CD4-positive, alpha-beta T cell treated with Interleukin-17A for 4 hours (primary cell): Measurements from ENCODE around the gene MED13.

ENCODE experiments used
- DNase-seq: peaks from one replicate; pipeline ENCODE4 v3.0.0-alpha.2; 2020; ENCODE audit warnings: mixed read lengths

The MED13 gene, protein sequence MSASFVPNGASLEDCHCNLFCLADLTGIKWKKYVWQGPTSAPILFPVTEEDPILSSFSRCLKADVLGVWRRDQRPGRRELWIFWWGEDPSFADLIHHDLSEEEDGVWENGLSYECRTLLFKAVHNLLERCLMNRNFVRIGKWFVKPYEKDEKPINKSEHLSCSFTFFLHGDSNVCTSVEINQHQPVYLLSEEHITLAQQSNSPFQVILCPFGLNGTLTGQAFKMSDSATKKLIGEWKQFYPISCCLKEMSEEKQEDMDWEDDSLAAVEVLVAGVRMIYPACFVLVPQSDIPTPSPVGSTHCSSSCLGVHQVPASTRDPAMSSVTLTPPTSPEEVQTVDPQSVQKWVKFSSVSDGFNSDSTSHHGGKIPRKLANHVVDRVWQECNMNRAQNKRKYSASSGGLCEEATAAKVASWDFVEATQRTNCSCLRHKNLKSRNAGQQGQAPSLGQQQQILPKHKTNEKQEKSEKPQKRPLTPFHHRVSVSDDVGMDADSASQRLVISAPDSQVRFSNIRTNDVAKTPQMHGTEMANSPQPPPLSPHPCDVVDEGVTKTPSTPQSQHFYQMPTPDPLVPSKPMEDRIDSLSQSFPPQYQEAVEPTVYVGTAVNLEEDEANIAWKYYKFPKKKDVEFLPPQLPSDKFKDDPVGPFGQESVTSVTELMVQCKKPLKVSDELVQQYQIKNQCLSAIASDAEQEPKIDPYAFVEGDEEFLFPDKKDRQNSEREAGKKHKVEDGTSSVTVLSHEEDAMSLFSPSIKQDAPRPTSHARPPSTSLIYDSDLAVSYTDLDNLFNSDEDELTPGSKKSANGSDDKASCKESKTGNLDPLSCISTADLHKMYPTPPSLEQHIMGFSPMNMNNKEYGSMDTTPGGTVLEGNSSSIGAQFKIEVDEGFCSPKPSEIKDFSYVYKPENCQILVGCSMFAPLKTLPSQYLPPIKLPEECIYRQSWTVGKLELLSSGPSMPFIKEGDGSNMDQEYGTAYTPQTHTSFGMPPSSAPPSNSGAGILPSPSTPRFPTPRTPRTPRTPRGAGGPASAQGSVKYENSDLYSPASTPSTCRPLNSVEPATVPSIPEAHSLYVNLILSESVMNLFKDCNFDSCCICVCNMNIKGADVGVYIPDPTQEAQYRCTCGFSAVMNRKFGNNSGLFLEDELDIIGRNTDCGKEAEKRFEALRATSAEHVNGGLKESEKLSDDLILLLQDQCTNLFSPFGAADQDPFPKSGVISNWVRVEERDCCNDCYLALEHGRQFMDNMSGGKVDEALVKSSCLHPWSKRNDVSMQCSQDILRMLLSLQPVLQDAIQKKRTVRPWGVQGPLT (N-terminal part only)

DNA sequence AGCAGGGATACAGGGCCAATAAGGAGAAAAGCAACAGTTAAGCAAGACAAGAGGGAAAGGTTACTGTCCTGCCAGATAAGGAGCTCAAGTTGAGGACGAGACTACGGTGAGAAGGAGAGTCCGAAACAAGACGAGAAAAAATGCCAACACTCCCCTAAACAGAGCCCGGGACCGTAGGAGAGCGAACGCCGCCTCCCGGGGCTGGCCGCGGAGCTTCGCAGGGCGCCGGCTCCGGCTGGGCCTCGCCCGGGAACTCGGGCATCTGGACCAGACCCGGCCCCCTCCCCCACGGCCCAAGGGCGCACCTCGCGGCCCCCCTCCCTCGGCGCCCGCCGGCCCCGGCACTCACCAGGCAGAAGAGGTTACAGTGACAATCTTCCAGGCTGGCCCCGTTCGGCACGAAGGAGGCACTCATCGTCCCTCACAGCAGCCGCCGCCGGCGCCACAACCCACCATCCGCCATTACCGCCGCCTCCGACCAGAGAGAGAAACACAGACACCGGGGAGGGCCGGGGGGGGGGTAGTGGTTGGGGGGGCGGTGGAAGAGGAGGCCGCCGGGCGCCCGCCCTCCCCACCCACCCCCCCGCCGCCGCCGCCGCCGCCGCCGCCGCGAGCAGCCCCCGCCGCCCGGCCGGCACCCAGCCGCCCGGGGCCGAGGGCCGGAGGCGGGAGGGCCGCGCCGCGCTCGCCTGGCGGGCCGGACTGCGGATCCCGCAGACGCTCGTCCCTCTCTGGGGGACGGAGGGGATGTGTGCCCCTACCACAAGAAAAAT is at the start of gene MED13:
TSS of gene MED13 (minus strand) at position 488 of the 773 bp plus-strand sequence. CDS start at position 415, 73 bp downstream.
- peak; percentile 72 for DNase-seq

DNA sequence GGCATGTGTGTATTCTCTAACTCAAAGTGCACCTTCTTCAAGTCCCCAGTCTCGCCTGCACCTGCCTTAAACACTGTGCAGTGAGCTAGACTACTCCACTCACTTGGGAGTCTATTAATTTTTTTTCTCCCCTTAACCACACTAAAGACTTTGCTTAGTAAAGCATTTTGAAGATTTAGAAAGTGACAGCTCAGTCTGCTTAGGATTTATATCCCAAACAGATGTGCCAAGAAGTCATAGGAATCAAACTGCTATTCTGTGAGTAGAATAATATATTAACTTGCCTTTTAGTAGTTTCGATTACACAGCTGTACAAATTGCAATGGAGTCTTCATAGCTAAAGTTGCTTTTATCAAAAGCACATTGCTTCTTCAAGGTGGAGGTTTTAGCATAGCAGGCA is 47.2 kb upstream of the MED13 start:
- no peak for DNase-seq

DNA sequence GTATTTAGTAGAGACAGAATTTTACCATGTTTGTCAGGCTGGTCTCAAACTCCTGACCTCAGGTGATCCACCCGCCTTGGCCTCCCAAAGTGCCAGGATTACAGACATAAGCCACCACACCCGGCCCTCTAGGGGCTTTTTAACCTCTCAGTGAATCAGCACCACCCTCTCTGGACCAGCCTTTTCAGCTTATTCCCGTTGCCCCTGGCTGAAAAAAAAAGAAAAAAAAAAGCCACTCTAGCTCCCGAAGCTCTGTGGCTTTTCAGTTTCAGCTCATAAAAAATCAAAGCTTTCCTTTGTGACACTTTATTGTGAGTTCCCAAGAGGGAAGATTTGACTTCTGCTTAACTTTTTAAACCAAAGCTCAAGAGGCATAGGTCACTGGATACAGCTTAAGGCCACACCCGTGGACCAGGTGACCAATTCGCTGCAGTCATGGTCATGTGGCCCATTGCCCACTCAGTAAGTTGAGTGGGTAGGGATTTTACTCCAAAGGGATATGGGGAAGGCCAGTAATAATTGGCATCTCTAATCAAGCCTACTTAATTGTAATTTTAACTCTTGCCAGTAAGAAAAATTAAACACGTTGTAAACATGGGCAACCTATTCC is 46.6 kb upstream of the MED13 start:
- no peak for DNase-seq

DNA sequence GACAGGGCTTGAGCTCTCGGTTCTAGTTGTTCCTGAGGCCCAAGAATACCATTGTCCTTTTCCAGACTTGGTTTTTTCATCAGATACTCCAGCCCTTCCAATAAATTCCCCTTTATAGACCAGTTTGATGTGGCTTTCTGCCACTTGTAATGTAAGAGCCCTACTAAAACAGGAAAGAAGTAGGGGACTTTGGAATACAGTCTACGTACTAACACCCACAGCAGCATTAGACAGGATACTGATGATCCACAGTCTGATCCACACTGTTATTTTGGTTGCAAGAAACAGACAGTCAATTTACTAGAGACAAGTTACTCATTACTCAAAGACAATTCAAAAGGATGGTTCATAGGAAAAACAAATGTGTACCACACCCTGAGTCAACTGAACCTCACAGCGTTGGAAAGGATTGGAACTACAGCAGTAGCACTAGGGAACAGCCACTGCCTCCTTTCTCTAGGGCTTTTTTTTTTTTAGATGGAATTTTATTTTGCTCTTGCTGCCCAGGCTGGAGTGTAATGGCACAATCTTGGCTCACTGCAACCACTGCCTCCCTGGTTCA is 45.9 kb upstream of the MED13 start:
- no peak for DNase-seq

DNA sequence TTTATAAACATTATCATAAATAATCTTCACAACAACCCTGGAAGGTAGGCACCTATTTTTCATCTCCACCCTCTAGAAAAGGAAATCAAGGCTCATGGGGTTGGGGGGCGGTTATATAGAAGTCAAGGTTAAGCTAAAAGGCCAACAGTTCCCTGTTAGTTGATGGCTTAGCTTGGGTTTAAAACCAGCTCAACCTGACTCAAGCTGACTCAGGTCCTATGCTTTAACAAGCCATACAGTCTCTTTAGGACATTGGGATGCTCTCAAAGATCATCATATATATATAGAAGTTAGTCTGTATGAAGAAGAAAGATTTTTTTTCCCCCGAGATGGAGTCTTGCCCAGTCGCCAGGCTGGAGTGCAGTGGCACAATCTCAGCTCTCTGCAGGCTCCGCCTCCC is 44.8 kb upstream of the MED13 start:
- DNase-seq: no peak

DNA sequence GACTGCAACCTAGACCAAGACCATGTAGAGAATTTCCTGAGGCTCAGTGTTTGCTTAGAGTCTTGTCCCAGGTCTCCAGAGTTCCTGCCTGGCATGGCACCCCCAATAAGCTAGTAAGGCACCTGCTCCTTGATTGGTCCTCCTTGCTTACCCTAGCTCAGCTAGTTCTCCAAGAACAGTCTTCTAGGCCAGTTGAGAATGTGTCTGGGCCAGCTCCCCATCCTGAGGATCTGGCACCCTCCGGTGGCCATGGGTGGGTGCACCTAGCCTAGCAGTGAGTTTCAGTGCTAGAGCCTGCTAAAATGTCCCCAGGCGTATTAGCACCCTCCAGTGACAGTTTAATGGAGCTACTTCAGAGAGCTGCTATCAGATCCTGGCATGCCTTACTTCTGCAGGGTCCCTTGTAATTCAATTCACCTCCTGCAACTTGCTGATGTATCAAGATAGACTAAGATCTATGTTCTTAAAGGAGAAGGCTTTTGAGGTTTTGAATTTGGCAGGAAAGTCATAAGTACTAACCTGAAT is 44.4 kb upstream of the MED13 start:
- DNase-seq: peak; percentile 35

DNA sequence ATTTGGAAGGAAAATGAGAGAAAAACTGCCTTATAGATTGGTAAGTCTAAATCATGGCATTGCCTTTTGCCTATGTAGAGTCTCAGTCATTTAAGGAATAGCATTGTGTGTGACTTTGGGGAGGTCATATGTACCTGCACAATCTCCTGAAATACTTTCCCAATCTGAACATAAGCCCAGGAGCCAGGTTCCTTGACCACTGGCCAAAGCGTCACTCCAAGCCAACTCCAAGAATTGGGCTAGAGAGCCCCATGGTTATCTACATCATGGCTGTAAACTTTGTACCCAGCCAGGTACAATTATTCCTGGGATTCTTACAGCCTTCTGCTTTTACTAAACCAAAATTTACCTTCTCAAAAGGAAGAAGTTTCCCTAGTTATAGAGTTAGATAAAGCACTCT is 40.8 kb upstream of the MED13 start:
- no peak for DNase-seq

DNA sequence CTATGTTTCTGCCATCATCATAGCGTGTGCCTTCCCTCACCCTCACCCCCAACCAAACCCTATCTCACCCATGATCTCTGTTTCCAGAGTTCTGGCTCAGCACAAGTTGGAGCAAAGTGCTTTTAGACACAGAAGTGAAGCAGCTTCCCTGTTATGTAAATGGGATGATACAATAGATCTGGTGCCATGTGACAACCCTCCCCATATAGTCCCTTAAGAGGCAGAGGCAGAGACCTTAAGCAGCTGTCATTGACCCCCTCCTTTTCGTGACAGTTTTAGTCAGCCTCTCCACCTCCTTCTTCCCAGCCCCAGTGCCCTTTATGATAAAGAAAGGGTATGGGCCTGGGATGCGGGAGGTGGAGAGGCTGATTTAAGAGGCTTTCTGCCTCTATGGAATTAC is 40.3 kb upstream of the MED13 start:
- DNase-seq: no peak

DNA sequence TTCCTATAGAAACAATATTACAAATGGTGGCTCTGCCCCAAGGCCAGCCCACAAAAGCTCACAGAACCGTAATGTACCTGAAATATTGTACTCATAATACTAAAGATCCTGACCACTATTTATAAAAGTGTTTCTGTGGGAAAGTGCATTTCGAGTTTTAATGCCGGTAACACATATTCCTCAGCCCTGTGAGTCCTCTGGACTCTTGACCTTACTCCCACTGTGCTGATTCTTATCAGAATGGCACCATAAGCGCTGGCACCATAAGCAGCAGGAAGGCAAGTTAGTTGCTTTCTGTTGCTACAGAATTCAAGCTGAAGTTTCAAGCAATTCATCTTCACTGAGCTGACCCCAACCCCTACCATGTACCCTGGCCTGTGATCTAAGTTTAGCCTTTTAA is 36.4 kb upstream of the MED13 start:
- DNase-seq: no peak

DNA sequence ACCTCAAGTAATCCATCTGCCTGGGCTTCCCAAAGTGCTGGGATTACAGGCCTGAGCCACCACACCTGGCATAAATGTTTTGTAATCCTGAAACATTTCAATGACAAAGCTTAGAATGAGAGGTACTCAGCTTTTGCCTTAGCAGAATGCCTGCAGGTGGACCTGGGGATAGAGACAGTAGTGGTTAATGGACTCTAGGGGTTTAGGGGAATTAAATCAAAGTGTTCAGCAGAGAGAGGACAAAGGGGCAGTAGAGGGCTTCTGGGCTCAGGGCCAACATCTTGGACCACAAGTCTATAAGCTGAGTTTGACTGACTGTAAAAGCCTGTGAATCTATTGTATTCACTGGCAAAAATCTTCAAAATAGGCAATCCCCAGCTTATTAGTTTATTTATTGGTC is 36.0 kb upstream of the MED13 start:
- DNase-seq: no peak

DNA sequence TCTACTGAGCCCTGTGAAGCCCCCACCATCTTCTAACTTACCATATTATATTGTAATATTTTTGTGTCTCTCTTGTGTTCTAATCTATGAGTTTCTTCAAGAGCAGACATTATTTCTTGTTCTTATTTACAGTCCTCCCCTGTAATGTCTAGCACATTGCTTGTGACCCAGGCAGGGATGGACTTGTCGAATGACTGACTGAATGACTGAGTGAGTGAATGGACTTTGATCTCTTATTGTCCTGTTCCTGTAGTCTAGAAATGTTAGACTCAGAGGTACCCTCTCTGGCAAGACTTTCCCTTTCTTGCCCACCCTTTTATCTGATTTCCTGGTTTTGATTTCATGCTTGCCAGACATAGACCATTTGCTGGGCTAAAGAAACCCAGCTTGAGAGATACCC is 35.0 kb upstream of the MED13 start:
- no peak for DNase-seq

DNA sequence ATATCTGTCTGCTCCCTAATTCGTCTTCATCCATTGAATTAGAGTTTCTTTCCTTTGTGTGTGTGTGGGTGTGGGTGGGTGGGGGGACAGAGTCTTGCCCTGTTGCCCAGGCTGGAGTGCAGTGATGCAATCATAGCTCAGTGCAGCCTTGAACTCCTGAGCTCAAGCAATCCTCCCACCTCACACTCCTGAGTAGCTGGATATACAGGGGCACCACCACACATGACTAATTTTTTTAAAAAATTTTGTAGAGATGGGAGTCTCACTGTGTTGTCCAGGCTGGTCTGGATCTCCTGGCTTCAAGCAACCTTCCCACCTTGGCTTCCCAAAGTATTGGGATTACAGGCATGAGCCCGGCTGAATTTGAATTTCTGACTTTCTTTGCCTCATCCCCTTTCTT is 34.5 kb upstream of the MED13 start:
- DNase-seq: no peak

DNA sequence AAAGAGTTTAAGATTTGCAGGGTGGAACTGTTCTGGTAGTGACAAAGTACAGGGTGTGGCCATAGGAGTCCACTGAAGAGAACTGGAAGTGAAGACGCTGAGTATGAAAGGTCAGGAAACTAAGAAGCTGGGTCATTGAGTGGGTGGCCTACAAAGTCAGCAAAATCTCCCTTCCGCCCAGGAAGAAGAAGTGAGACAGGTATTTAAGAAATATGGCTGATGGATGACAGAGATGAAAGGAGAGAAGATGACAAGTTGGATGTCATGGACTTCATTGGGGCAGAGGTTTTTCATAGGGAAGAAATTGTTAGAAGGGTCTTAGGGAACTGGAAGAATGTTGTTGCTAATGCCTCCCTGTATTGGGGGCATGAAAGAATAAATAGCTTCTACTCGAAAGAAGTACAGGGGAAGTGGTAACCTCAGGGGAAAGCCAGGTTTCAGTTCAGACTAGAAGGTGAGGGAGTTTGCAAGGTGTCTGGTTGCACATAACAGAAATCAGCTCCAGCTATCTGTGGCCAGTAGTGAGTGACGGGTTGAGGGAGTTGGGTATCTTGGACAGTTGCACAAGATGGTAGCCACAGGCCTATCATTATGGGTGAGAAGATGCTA is 33.6 kb upstream of the MED13 start:
- DNase-seq: no peak

DNA sequence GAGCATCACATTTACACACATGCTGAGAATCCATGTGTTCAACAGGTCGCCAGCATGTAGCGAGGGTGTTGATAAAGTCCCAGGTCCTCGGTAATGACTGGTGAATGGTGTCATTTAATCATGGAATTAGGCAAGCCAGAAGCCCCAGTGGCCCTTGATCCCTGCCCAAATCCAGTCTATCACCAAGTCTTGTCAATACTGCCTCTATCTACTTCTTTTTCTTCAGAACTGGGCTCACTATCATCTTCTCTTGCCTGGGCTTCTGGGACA is 31.3 kb upstream of the MED13 start:
- no peak for DNase-seq

DNA sequence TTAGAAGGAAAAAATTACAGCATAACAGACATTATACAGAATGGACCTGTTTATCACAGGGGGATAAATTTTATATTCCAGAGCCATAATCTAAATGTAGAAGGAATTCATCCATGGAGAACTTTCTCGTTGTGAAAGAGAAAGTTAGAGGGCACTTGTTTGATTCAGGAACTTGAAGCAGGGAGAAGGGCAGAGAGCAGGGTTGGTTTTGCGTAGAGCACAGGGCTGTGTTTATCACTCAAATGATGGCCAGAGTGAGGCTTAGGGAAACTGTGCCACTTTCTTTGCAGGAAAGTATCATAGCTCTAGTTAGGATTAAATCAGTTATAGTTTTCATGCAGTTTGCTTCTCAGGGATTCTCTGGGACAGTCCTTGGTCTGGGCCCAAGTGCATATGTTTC is 29.1 kb upstream of the MED13 start:
- DNase-seq: no peak

DNA sequence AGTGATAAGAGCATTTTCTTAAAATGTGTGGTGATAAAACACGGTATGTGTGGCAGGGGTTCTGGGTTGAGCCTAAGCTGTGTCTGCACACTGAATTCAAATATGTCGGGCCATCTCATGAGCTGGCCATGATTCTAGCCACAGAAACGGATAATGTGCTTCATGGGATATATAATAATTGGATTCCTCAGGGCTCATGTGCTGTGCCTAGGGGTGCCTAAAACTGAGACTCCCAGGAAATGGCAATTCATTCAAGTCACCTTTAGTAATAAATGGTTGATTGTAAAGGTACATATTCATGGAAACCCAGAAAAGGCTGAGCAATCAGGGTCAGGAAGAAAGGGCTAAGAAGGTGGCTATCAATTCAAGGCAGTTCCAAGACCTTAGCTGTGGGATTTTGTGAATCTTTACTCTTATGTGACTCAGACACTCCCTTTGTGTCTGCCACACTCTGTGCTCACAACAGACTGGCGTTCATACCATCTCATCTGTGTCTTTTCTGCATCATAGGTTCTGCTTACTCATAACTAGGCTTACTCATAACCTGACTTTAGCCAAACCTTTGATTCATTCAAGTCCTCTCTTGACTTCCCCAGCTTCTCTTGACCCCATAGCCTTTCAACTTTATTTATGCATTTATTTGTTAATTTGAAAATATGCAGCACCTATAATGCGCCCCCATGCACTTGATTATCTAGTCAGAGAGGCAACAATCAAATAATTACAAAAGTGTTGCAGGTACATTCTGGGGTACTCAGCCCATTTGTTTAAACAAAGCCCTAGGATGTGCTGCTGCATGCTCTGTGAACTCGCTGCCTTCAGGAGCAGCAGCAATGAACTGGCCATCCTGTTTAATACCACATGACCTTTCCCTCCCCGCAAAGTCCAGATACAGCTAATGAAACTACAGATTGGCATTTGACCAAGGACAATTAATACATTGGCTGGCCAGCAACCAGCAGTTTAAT is 28.4 kb upstream of the MED13 start:
- no peak for DNase-seq

DNA sequence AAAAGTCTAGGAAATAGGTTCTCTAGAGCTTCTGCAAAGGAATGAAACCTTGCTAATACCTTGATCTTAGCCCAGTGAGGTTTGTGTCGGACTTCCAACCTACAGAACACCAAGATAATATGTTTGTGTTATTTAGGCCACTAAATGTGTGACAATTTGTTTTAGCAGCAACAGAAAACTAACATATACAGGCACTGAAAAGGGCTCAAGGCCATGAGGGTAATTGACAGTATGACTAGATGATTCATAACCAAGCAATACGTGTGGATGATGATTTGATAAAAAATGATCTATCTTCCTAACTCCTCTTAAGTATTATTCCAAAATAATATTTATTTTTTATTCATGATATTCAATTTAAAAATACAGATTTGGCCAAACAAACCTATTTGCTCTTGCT is 27.7 kb upstream of the MED13 start:
- no peak for DNase-seq

DNA sequence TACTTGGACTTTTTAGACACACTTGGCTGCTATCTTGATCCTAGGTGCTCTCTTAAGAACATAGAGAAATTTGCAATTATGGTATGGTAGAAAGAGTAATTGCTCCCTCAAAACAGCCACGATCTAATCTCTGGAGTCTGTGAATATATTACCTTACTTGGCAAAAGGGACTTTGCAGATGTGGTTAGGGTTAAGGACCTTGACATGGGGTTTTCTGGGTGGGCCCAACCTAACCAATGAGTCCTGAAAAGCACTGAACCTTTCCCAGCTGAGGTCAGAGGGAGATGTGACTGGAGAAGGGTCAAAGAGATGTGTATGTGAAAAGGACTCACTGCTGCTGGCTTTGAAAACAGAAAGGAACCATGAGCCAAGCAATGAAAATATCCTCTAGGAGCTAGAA is 26.7 kb upstream of the MED13 start:
- DNase-seq: no peak

DNA sequence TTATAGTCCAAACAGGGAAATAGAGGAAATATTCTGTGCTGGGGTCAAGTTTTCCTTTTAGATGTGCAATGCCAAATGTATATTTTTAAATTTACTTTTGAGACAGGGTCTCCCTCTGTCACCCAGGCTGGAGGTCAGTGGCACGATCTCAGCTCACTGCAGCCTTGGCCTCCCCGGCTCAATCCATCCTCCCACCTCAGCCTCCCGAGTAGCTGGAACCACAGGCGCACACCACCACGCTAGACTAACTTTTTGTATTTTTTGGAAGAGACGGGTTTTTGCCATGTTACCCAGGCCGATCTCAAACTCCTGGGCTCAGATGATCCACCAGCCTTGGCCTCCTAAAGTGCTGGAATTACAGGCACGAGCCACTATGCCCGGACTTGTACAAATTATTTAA is 25.8 kb upstream of the MED13 start:
- no peak for DNase-seq
